SU-DHL-6 (cell line): Measurements from ENCODE around the gene PCDHA4.

Experiments
- CTCF ChIP-seq: fragments of 200-600 bp; sonication (generic); IDR thresholded peaks from one replicate; pipeline ENCODE4 v1.5.1; 2017; ENCODE audit warnings: antibody characterized with exemption, mild to moderate bottlenecking, low read length, moderate library complexity; ENCODE audit not compliant: insufficient read depth, poor library complexity, severe bottlenecking
- EZH2phosphoT487 ChIP-seq: fragments of 200-600 bp; sonication (generic), shearing (Covaris generic); conservative IDR thresholded peaks from 2 replicates; pipeline ENCODE4 v1.6.1; 2018; ENCODE audit warnings: mild to moderate bottlenecking, antibody characterized with exemption, low read length, moderate library complexity, mixed read lengths

GRCh38 chr5:140828362-140828737 lies 21.5 kb downstream of the PCDHA4 start:
- TF ChIP-seq CTCF (no peak), EZH2phosphoT487 (no peak)
